Measurements from ENCODE around the gene NFIC. TPM values are rescaled to one million over a fixed set of nuclear protein-coding genes. Genes with fewer than 3 reads are reported as not detected.

NFIC gene
- total RNA-seq, 1 donor from 2014 or later: 38.3 TPM

DNA sequence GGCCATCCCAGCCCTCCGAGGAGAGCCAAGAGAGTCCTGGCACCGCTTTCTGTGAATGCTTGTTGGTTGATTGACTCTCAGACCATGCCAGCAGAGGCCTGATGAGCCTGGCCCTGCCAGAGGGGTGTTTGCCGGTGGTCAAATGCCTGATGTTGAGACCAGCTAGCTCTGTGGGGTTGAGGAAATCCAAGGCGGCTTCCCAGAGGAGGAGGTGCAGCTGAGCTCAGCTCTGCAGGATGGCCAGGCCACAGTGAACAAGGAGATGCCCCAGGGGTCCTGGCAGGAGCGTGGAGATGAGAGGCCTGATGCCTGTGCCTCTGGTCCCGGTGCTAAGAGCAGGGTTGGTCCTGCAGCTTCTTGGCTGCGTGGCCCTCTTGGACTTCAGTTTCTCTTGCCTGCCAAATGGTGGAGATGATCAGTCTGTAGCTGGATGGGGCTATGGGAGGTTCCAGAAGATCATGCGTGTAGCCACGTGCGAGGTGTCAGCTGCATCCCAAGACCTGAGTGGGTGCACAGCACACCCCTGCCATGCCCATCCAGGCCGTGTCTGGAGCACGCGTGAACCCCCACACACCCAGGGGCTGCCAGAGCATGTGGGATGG is 16.8 kb downstream of the NFIC start:
- Histone ChIP-seq H3K4me1 (ENCODE audit: insufficient read depth, low read length) (peaks cover 8% of the 10 kb centered on the region), H2AFZ (ENCODE audit: low read depth, low read length) (no peak overlapping the region), H3K36me3 (ENCODE audit: insufficient read depth, low read length) (peaks cover 3% of the 10 kb centered on the region), H3K4me3 (ENCODE audit: insufficient read depth, low read depth, low read length) (no peak overlapping the region), H3K27me3 (ENCODE audit: insufficient read depth, low read length) (no peaks in the 10 kb centered on the region), H3K9ac (ENCODE audit: low read length) (no peak overlapping the region), H3K27ac (ENCODE audit: low read depth, low read length) (no peak overlapping the region), H4K20me1 (ENCODE audit: insufficient read depth, low read length) (peaks cover 84% of the 10 kb centered on the region), H3K9me3 (ENCODE audit: insufficient read depth, low read depth, low read length) (no peaks in the 10 kb centered on the region), H3K4me2 (ENCODE audit: low read length) (no peak overlapping the region), H3K79me2 (ENCODE audit: insufficient read depth, low read length) (peaks cover 91% of the 10 kb centered on the region)
- Mint-ChIP-seq H3K9me3 (ENCODE audit: unreplicated experiment) (no peaks in the 10 kb centered on the region), H3K4me3 (ENCODE audit: unreplicated experiment) (no peak overlapping the region), H3K36me3 (ENCODE audit: low read depth, unreplicated experiment) (peaks cover 6% of the 10 kb centered on the region), H3K27me3 (ENCODE audit: low read depth, unreplicated experiment) (peaks cover 5% of the 10 kb centered on the region), H3K27ac (ENCODE audit: unreplicated experiment) (no peak overlapping the region), H3K4me1 (ENCODE audit: low read depth, unreplicated experiment) (peaks cover 2% of the 10 kb centered on the region)
- TF ChIP-seq CTCF (IDR thresholded peaks at IDR 0.05; ENCODE audit: insufficient read depth, low read depth, low read length) (no peak), EZH2 (IDR thresholded peaks at IDR 0.05; ENCODE audit: insufficient read depth, low read length) (no peak)
- FAIRE-seq (no peak), DNase-seq (ENCODE audit: low read depth) (no peak)

GRCh38 chr19:3386447-3387234 is 20.3 kb downstream of the NFIC start:
- no peak overlapping the region for H3K27ac ChIP-seq (ENCODE audit: low read depth, low read length)
- H3K9me3 ChIP-seq (ENCODE audit: insufficient read depth, low read depth, low read length): no peaks in the 10 kb centered on the region
- peaks cover 3% of the 10 kb centered on the region for H3K27me3 Mint-ChIP-seq (ENCODE audit: low read depth, unreplicated experiment)
- no peak overlapping the region for H3K9ac ChIP-seq (ENCODE audit: low read length)
- H3K4me3 Mint-ChIP-seq (ENCODE audit: unreplicated experiment): no peak overlapping the region
- H3K36me3 Mint-ChIP-seq (ENCODE audit: low read depth, unreplicated experiment): peaks cover 7% of the 10 kb centered on the region
- peaks cover 9% of the 10 kb centered on the region for H3K4me1 Mint-ChIP-seq (ENCODE audit: low read depth, unreplicated experiment)
- no peak overlapping the region for H3K4me3 ChIP-seq (ENCODE audit: insufficient read depth, low read depth, low read length)
- FAIRE-seq: no peak
- H3K4me2 ChIP-seq (ENCODE audit: low read length): no peak overlapping the region
- H3K36me3 ChIP-seq (ENCODE audit: insufficient read depth, low read length): no peaks in the 10 kb centered on the region
- no peaks in the 10 kb centered on the region for H3K27me3 ChIP-seq (ENCODE audit: insufficient read depth, low read length)
- H3K27ac Mint-ChIP-seq (ENCODE audit: unreplicated experiment): no peak overlapping the region
- TF ChIP-seq CTCF (IDR thresholded peaks at IDR 0.05; ENCODE audit: insufficient read depth, low read depth, low read length) (no peak), EZH2 (IDR thresholded peaks at IDR 0.05; ENCODE audit: insufficient read depth, low read length) (no peak)
- H3K4me1 ChIP-seq (ENCODE audit: insufficient read depth, low read length): peaks cover 14% of the 10 kb centered on the region
- no peak for DNase-seq (ENCODE audit: low read depth)
- H3K9me3 Mint-ChIP-seq (ENCODE audit: unreplicated experiment): no peaks in the 10 kb centered on the region
- H2AFZ ChIP-seq (ENCODE audit: low read depth, low read length): no peak overlapping the region
- H3K79me2 ChIP-seq (ENCODE audit: insufficient read depth, low read length): peaks cover 92% of the 10 kb centered on the region
- peaks cover 90% of the 10 kb centered on the region for H4K20me1 ChIP-seq (ENCODE audit: insufficient read depth, low read length)

All from astrocyte (in vitro differentiated cells and primary cell).